ENCODE measurements around the gene GPR3. TPM values are rescaled to one million over a fixed set of nuclear protein-coding genes. Genes with fewer than 3 reads are reported as not detected.

Gene GPR3
- total and polyA plus RNA-seq, 2 of the 13 experiments (the other 11 are each of a cell fraction or from before 2014, with no cell fraction given) = 1.00 to 2.6 TPM

DNA sequence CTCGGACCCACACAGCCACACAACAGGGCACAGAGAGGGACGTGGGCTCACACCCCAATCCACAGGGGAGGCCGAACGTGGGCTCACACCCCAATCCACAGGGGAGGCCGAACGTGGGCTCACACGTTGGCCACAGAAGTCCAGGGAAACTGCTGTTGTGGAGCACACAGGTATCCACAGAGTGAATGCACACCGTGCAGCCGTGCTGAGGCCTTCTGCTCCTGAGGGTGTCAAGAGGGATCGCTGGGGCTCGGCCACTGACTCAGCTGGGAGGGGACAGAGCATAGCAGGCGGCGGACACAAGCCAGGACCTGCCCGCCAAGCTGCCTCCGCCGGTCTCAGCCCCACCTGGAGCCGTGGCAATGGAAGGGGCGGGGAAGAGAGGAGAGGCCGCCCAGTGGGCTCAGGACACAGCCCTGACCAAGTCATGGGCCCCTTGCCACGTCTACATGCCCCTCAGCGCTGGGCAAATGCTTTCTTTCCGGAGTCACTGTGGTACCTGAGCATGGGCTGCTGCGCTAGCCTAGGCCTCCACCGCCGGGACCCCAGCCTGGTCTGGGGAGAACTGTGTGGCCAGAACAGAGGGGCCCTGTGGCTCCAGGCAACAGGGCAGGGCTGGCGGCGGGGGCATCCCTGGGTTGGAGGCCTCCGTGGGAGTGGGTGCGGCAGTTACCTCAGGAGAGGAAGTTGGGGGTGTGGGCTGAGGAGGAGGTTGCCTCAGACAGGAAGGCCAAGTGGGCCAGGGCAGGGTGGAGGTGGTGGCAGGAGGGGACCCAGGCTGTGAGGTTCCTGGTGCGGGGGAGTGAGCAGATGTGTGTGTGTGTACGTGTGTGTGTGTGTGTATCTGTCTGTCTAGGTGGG, 49.4 kb upstream of the GPR3 start (continued):
- TF ChIP-seq, protein P1, sequence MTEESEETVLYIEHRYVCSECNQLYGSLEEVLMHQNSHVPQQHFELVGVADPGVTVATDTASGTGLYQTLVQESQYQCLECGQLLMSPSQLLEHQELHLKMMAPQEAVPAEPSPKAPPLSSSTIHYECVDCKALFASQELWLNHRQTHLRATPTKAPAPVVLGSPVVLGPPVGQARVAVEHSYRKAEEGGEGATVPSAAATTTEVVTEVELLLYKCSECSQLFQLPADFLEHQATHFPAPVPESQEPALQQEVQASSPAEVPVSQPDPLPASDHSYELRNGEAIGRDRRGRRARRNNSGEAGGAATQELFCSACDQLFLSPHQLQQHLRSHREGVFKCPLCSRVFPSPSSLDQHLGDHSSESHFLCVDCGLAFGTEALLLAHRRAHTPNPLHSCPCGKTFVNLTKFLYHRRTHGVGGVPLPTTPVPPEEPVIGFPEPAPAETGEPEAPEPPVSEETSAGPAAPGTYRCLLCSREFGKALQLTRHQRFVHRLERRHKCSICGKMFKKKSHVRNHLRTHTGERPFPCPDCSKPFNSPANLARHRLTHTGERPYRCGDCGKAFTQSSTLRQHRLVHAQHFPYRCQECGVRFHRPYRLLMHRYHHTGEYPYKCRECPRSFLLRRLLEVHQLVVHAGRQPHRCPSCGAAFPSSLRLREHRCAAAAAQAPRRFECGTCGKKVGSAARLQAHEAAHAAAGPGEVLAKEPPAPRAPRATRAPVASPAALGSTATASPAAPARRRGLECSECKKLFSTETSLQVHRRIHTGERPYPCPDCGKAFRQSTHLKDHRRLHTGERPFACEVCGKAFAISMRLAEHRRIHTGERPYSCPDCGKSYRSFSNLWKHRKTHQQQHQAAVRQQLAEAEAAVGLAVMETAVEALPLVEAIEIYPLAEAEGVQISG (CRISPR knock-in tag; IDR thresholded peaks at IDR 0.05) = peak; percentile 45
- TF ChIP-seq CBFB (CRISPR knock-in tag; IDR thresholded peaks at IDR 0.05) (0 out of 2 replicates have a peak, but pooled peaks have one; percentile 15), RBFOX2 (IDR thresholded peaks at IDR 0.05; ENCODE audit: low read depth, low read length) (peak; percentile 67), YEATS4 (CRISPR knock-in tag; IDR thresholded peaks at IDR 0.05; ENCODE audit: borderline replicate concordance) (peak; percentile 79), RBM22 (optimal IDR thresholded peaks at IDR 0.05; ENCODE audit: low read length) (no peak), THRA (CRISPR knock-in tag; IDR thresholded peaks at IDR 0.05; ENCODE audit: borderline replicate concordance) (no peak), ZNF557 (CRISPR knock-in tag; IDR thresholded peaks at IDR 0.05) (0 out of 2 replicates have a peak, but pooled peaks have one; percentile 55), ZNF629 (CRISPR knock-in tag; conservative IDR thresholded peaks at IDR 0.05) (no peak)
- TF ChIP-seq, protein P2, sequence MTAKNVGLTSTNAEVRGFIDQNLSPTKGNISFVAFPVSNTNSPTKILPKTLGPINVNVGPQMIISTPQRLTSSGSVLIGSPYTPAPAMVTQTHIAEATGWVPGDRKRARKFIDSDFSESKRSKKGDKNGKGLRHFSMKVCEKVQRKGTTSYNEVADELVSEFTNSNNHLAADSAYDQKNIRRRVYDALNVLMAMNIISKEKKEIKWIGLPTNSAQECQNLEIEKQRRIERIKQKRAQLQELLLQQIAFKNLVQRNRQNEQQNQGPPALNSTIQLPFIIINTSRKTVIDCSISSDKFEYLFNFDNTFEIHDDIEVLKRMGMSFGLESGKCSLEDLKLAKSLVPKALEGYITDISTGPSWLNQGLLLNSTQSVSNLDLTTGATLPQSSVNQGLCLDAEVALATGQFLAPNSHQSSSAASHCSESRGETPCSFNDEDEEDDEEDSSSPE (CRISPR knock-in tag; IDR thresholded peaks at IDR 0.05) = peak; percentile 16; the same call in 1 of the 2 replicates
- TF ChIP-seq, protein P3, sequence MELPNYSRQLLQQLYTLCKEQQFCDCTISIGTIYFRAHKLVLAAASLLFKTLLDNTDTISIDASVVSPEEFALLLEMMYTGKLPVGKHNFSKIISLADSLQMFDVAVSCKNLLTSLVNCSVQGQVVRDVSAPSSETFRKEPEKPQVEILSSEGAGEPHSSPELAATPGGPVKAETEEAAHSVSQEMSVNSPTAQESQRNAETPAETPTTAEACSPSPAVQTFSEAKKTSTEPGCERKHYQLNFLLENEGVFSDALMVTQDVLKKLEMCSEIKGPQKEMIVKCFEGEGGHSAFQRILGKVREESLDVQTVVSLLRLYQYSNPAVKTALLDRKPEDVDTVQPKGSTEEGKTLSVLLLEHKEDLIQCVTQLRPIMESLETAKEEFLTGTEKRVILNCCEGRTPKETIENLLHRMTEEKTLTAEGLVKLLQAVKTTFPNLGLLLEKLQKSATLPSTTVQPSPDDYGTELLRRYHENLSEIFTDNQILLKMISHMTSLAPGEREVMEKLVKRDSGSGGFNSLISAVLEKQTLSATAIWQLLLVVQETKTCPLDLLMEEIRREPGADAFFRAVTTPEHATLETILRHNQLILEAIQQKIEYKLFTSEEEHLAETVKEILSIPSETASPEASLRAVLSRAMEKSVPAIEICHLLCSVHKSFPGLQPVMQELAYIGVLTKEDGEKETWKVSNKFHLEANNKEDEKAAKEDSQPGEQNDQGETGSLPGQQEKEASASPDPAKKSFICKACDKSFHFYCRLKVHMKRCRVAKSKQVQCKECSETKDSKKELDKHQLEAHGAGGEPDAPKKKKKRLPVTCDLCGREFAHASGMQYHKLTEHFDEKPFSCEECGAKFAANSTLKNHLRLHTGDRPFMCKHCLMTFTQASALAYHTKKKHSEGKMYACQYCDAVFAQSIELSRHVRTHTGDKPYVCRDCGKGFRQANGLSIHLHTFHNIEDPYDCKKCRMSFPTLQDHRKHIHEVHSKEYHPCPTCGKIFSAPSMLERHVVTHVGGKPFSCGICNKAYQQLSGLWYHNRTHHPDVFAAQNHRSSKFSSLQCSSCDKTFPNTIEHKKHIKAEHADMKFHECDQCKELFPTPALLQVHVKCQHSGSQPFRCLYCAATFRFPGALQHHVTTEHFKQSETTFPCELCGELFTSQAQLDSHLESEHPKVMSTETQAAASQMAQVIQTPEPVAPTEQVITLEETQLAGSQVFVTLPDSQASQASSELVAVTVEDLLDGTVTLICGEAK (IDR thresholded peaks at IDR 0.05) = no peak
- TF ChIP-seq, protein P3 (CRISPR knock-in tag; IDR thresholded peaks at IDR 0.05) = no peak
- TF ChIP-seq, protein P4, sequence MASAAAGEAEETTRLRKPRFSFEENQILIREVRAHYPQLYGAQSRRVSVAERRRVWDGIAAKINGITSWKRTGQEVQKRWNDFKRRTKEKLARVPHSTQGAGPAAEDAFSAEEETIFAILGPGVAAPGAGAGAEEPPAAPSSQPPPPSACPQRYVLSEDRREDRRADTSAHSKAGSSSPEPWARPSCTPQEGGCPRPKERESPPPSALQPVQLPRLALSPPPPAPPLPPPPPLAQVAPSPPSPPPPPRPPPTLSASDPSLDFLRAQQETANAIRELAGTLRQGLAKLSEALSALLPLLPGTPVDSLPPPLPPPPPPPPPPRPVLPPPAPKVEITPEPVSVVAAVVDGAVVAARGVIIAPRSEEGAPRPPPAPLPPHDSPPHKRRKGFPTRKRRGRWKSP (CRISPR knock-in tag; IDR thresholded peaks at IDR 0.05) = no peak
